Superior temporal gyrus (tissue), 1 donor: ENCODE results near the gene CARMIL1.
"Not testable (repeated sequence)": the region's sequence is repeated elsewhere in the genome, so short reads cannot be mapped to it uniquely, and the experiment has no call there.

ENCODE experiments used
- DNase-seq: peaks from one replicate; pipeline ENCODE4 v3.0.0-alpha.2; 2016; ENCODE audit errors: extremely low spot score

The CARMIL1 gene

GRCh38 chr6:25277386-25277785 is 1.8 kb upstream of the CARMIL1 start:
- DNase-seq, result no peak

DNA sequence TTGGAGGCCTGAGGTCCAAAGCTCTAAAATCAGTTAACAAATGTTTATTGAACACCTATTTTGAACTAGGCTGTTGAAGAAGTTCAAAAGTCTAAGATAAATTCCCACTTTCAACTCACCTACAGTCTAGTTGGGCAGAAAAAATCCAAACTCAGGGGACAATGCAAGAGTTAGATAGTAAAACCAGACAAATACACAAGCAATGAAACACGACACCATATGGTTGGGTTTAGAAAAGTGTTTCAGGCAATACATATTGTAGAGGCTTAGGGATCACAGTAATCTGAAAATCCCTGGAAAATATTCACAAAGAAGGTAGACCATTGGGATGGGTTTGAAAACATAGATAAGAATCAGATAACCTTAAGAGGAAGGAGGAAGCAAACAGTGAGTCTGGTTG is 1.3 kb upstream of the CARMIL1 start:
- DNase-seq, result no peak

- DNase-seq, result no peak
Measured at GRCh38 chr6:25278261-25278913, 787 bp upstream of the CARMIL1 start.

GRCh38 chr6:25279748-25280343 is 672 bp downstream of the CARMIL1 start:
- no peak for DNase-seq

DNA sequence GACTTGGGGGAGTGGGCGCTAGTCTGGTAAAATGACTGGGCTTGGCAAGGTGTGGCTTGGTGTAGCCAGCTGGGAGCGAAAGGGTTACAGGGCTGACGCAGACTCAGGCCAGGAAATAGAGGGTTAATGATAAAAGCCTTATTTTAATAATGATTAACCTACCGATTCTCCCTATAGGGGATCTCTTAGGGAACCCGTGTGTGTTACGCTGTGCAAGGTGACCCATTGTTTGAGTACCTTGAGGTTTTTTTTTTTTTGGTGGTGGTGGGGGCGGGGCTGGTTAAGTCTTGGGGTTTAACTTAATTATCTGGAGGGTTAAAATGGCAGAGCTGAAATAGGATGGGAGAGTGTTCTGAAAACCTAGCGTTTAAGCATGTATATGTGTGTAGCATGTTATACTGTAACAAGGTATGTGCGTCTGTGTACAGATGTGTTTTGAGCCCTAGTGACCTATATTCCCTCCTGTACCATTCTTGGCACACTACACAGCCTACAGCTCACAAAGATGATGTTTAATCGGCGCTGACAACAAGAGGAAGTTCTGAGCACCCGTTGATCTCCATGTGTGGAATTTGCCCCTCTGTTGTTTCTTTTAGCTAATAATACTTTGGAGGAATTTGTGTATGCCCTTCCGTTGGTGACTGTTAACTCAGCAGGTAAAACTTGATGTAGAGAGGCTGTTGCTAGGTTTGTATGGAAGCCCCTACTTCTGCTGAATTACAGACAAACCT is 1.3 kb downstream of the CARMIL1 start:
- no peak for DNase-seq

GRCh38 chr6:25286891-25287290 is 7.7 kb downstream of the CARMIL1 start:
- no peak for DNase-seq

GRCh38 chr6:25287941-25288340 is 8.8 kb downstream of the CARMIL1 start:
- DNase-seq, result no peak

- DNase-seq, result no peak
Measured at GRCh38 chr6:25288518-25288917, 9.3 kb downstream of the CARMIL1 start.

DNA sequence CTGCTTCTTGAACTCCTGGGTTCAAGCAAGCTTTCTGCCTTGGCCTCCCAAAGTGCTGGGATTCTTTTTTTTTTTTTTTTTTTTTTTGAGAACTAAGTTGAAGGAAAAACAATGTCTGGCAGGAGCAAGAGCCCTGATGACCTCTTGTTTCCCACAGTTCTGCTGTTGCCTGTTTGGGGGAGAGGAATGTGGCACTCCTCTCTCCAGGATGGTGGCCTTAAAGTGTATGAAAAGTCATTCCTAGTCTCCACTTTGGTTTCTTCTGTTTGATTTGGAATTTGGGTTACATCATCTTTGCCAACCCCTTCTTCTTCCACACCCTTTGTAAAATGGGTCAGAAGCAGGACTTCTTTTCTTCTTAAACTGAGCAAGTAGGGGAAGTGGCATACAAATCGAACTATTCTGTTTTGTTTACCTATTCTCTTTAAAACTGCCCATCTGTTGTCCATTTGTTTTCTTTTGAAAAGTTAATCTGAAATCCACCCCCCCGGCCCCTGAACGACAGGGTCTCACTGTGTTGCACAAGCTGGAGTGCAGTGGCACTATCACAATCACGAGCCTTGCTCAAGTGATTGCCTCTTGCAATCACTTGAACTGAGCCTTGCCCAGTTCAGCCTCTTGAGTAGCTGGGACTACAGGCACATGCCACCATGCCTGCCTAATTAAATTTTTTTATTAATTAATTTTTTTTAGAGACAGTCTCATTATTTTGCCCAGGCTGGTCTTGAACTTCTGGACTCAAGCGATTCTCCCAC is 11.3 kb downstream of the CARMIL1 start:
- no peak for DNase-seq

GRCh38 chr6:25292384-25292783 is 13.2 kb downstream of the CARMIL1 start:
- DNase-seq, result no peak

- DNase-seq, result no peak
Measured at GRCh38 chr6:25295651-25296050, 16.5 kb downstream of the CARMIL1 start.

GRCh38 chr6:25296217-25296905 is 17.2 kb downstream of the CARMIL1 start:
- no peak for DNase-seq

GRCh38 chr6:25297039-25297441 is 17.9 kb downstream of the CARMIL1 start:
- no peak for DNase-seq

DNA sequence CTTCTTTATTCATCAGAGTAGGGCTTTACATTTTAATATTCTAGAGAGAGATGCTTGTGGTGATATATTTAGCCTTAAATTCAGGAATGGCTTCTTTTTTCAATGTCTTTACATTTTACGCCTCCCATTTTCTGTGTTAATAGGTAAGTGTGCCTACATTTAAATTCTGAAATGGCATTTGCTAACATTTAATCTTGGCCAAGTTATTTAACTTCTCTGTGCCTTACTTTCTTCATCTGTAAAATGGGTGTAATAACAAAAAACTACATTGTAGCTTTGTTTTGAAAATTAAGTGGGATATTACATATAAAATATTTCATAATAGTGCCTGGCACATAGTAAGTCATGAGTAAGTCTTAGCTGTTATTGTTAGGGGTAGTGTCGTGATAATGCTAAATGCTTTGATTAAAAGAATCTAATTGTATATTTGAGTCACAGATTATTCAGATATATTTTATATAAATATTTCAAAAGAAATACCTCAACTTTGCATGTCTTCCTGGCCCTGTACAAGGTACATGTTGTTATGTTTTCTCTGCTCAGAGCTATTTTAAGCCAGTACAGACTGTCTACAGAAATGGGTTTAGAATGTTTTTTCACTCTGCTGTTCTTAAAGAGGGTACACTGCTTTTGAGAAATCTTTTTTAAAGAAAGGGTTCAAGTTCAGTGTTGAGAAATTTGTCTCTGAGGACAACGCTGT is 18.8 kb downstream of the CARMIL1 start:
- no peak for DNase-seq

GRCh38 chr6:25298523-25298865 is 19.3 kb downstream of the CARMIL1 start:
- DNase-seq, result not testable (repeated sequence)

GRCh38 chr6:25301362-25301761 is 22.2 kb downstream of the CARMIL1 start:
- no peak for DNase-seq

DNA sequence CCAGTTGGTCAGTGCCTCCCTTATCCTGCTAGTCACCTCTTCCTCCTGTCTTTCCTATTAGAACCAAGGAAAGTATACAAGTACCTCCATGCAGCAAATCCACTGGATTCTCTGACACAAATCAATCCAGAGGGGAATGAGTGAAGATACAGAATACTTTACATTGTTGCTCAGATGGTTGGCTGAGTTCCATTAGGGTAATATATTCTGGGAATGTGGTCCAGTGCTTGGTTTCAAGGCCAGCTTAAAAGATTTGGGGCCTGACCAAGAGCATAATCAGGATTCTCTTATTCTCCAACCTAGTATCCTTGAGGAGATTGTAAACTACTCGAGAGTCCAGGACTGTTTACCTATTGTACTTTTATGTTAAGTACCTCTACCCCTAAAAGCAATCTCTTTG is 23.0 kb downstream of the CARMIL1 start:
- DNase-seq, result no peak

DNA sequence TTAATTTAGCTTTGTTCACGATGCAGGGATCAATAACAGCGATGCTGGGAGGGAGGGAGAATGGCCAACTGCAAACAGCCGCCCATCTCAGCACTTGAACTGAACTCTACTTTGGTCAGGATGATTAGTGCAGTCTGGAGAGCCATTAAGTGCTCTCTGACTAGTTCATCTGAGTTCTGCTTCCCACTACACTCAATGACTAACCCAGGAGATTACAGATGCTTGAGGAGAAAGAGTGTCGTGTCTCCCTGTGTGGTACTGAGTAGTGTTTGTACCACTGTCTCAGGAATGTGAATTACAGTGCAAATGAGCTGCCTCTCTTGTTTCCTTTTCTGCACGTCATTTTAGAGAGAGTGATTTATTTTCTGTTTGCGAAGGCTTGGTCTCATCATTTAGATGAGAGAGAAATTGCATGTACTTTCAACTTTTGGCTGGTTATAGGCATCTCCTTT is 23.5 kb downstream of the CARMIL1 start:
- no peak for DNase-seq

- DNase-seq, result no peak
Measured at GRCh38 chr6:25303254-25303653, 24.1 kb downstream of the CARMIL1 start.

DNA sequence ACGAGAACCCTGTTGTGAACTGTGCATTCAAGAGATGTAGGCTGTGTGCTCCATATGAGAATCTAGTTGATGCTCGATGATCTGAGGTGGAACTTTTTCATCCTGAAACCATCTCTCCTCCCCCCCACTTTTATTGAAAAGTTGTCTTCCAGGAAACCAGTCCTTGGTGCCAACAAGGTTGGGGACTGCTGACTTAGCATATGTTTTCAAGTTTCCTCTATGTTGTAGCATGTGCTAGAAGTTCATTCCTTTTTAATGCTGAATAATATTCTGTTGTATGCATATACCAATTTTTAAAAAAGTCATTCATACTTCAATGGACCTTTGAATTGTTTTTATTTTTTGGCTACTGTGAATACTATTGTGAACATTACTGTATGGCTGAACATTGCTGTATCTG is 27.2 kb downstream of the CARMIL1 start:
- DNase-seq, result no peak

DNA sequence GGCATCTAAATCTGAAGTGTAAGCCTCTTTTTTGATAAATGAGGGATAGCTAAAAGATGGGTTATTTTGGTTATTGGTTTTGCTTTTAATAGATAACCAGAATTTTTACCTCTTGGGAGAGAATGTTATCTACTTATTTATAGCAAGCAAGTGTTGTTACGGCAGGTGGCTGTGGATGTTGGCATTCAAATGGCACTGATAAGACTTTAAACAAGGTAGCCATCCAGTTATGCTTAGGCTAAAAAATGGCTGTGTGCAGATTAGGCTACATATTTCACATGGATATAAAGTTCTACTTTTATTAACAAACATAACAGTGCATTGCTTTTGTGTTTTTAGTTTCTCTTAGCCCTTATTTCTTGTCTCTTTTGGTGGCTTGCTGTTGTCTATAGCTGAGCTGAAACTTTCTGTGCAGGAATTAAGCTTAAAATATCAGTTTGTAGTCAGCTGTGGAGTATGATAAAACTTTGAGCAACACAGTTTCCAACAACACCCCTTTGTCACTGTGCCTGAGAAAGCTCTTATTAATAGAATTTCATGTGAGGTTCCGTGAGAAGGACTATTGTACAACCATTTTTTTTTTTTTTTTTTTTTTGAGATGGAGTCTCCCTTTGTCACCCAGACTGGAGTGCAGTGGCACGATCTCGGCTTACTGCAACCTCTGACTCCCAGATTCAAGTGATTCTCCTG is 28.8 kb downstream of the CARMIL1 start:
- no peak for DNase-seq
